GM12878 (cell line): ENCODE data around the gene GDF15. TPM values are rescaled to one million over a fixed set of nuclear protein-coding genes. Genes with fewer than 3 reads are reported as not detected.

Source experiments
- ATAC-seq: fragments of 200-7000 bp; cut with Tn5 transposase; 3 replicates; pipeline ENCODE4 v1.9.1; 2020; ENCODE audit warnings: mild to moderate bottlenecking, moderate library complexity
- BruUV-seq: library from RNA; stranded (reverse); fragments of 400-500 nt; replicated peaks from 2 replicates; lab custom pipeline; 2021; lab: Mats Ljungman, UMichigan
- CTCF ChIA-PET: fragments of 300-600 bp; sonication (Branson Sonifier 250); formaldehyde crosslinking; extraction: SDS; loops from one replicate; lab custom pipeline; 2021; ENCODE audit warnings: inconsistent platforms; lab: Yijun Ruan, JAX
- POLR2A ChIA-PET: fragments of 350-600 bp; formaldehyde crosslinking; extraction: SDS; loops from one replicate; lab custom pipeline; 2021; ENCODE audit warnings: inconsistent platforms; lab: Charles Lee
- RAD21 ChIA-PET: fragments of 300-600 bp; sonication (Branson Sonifier 250); formaldehyde crosslinking; loops from one replicate; lab custom pipeline; 2023; ENCODE audit warnings: antibody characterized with exemption; ENCODE audit not compliant: unreplicated experiment; lab: Charles Lee
- SMC1A ChIA-PET: fragments of 300-600 bp; sonication (Branson Sonifier 250); formaldehyde crosslinking; loops from one replicate; lab custom pipeline; 2023; ENCODE audit not compliant: unreplicated experiment, uncharacterized antibody; lab: Charles Lee
- DNase-seq: peaks from one replicate; pipeline ENCODE4 v3.0.0-alpha.2; 2011; ENCODE audit warnings: low read depth, low spot score
- FAIRE-seq: peaks from 3 replicates; lab custom pipeline; 2011; peaks lifted over from hg19 to GRCh38; lab: Jason Lieb, UNC
- H2AFZ ChIP-seq: 2 replicates; pipeline ENCODE4 v1.6.0; 2011; ENCODE audit warnings: low read depth, low read length, control low read depth; ENCODE audit not compliant: control insufficient read depth
- H3K27ac ChIP-seq: 2 replicates; pipeline ENCODE4 v1.5.1; 2011; ENCODE audit warnings: control low read depth; ENCODE audit not compliant: control insufficient read depth, insufficient read depth
- H3K27me3 ChIP-seq, 2 experiments: replicated peaks in 1 of 2; 2 replicates each; pipeline versions ENCODE4 v1.6.0 to v1.6.1; 2011; ENCODE audit warnings: low read length in 1 of 2; ENCODE audit not compliant: control insufficient read depth in 2 of 2, insufficient read depth in 2 of 2
- H3K36me3 ChIP-seq, 2 experiments: 2 replicates each; pipeline ENCODE4 v1.5.1; 2011; ENCODE audit warnings: low read length in 1 of 2; ENCODE audit not compliant: control insufficient read depth in 2 of 2, insufficient read depth in 2 of 2
- H3K4me1 ChIP-seq: 2 replicates; pipeline ENCODE4 v1.6.1; 2011; ENCODE audit warnings: mild to moderate bottlenecking, low read length, moderate library complexity, mixed read lengths; ENCODE audit not compliant: control insufficient read depth, insufficient read depth
- H3K4me2 ChIP-seq: 2 replicates; pipeline ENCODE4 v1.6.0; 2011; ENCODE audit warnings: control low read depth; ENCODE audit not compliant: control insufficient read depth, insufficient read depth
- H3K4me3 ChIP-seq: fragments of 200-600 bp; sonication (generic); 2 replicates; pipeline ENCODE4 v1.5.1; 2016
- H3K79me2 ChIP-seq: 2 replicates; pipeline ENCODE4 v1.6.0; 2011; ENCODE audit warnings: low read length; ENCODE audit not compliant: control insufficient read depth, insufficient read depth
- H3K9ac ChIP-seq: 2 replicates; pipeline ENCODE4 v1.8.0; 2011; ENCODE audit warnings: low read length, control low read depth, mixed read lengths; ENCODE audit not compliant: control insufficient read depth, insufficient read depth
- H3K9me3 ChIP-seq: replicated peaks from 3 replicates; pipeline ENCODE4 v1.5.1; 2011; ENCODE audit warnings: mild to moderate bottlenecking, low read length; ENCODE audit not compliant: control insufficient read depth, insufficient read depth
- H4K20me1 ChIP-seq: 2 replicates; pipeline ENCODE4 v1.6.0; 2011; ENCODE audit not compliant: control insufficient read depth, insufficient read depth
- ATF7 ChIP-seq: fragments of 450-650 bp; IDR thresholded peaks from 2 replicates; pipeline ENCODE4 v1.6.1; 2016; ENCODE audit warnings: low read depth, mild to moderate bottlenecking
- BHLHE40 ChIP-seq, 2 experiments: fragments of 450-650 bp in 1 of 2; IDR thresholded peaks; 2 replicates each; pipeline ENCODE4 v1.6.1; 2011 to 2017; ENCODE audit warnings: low read depth in 2 of 2, borderline replicate concordance in 1 of 2, improper control_type of control experiment in 1 of 2, low read length in 1 of 2, mild to moderate bottlenecking in 1 of 2
- BMI1 ChIP-seq: fragments of 450-650 bp; IDR thresholded peaks from 2 replicates; pipeline ENCODE4 v1.6.1; 2016; ENCODE audit warnings: mild to moderate bottlenecking, moderate library complexity, borderline replicate concordance
- CREM ChIP-seq: IDR thresholded peaks from 2 replicates; pipeline ENCODE4 v1.6.1; 2014; ENCODE audit warnings: antibody characterized with exemption, low read depth
- ELK1 ChIP-seq: IDR thresholded peaks from 2 replicates; pipeline ENCODE4 v1.6.1; 2012; ENCODE audit warnings: low read depth, low read length, improper control_type of control experiment
- MLLT1 ChIP-seq: fragments of 450-650 bp; IDR thresholded peaks from 2 replicates; pipeline ENCODE4 v1.6.1; 2016; ENCODE audit warnings: mild to moderate bottlenecking
- NFIC ChIP-seq: IDR thresholded peaks from 2 replicates; pipeline ENCODE4 v1.6.1; 2012; ENCODE audit warnings: low read depth, mild to moderate bottlenecking, inconsistent platforms, low read length, moderate library complexity
- RELA ChIP-seq: fragments of 450-650 bp; IDR thresholded peaks from 2 replicates; pipeline ENCODE4 v1.8.0; 2014; ENCODE audit warnings: borderline replicate concordance; ENCODE audit not compliant: partially characterized antibody
- SPI1 ChIP-seq: IDR thresholded peaks from 2 replicates; pipeline ENCODE4 v1.6.1; 2011; ENCODE audit warnings: low read depth, mild to moderate bottlenecking, low read length, moderate library complexity, borderline replicate concordance; ENCODE audit not compliant: insufficient read depth
- SREBF2 ChIP-seq: IDR thresholded peaks from 2 replicates; pipeline ENCODE4 v1.6.1; 2012; ENCODE audit warnings: mild to moderate bottlenecking, low read length
- TAF1 ChIP-seq: IDR thresholded peaks from 2 replicates; pipeline ENCODE4 v1.6.1; 2011; ENCODE audit warnings: mild to moderate bottlenecking, low read depth, low read length, borderline replicate concordance
- ZNF384 ChIP-seq: IDR thresholded peaks from 2 replicates; pipeline ENCODE4 v1.6.1; 2012; ENCODE audit warnings: low read depth, mild to moderate bottlenecking, low read length, improper control_type of control experiment, borderline replicate concordance
- ZNF592 ChIP-seq: fragments of 450-650 bp; IDR thresholded peaks from 2 replicates; pipeline ENCODE4 v1.6.1; 2017; ENCODE audit warnings: mild to moderate bottlenecking, moderate library complexity
- WGBS: methylation state at CpG from one replicate; pipeline ENCODE4 v1.1.6; 2016; ENCODE audit warnings: low lambda C conversion rate; ENCODE audit not compliant: insufficient replicate concordance, insufficient coverage; ENCODE audit errors: missing lambda C conversion rate; 5-methylcytosine and 5-hydroxymethylcytosine counted together
- in situ Hi-C: fragments of 300-500 bp; cut with MboI; formaldehyde crosslinking; loops from 9 replicates; pipeline ENCODE4 v1.14.3; 2018; ENCODE audit warnings: mixed read lengths
- intact Hi-C: fragments of 100-400 bp; cut with micrococcal nuclease; formaldehyde crosslinking; loops from one replicate; pipeline ENCODE4 v1.14.2; 2022; ENCODE audit not compliant: unreplicated experiment
- polyA plus RNA-seq, 11 experiments: library from polyadenylated mRNA; depleted of rRNA in 4 of 11; unstranded in 6 of 11; stranded (reverse) in 5 of 11; fragments of >200 nt; fragmentation: Nextera tagmentation in 4 of 11; fragmentation: Illumina TruSeq in 1 of 11; extraction: Ambion mirVana in 4 of 11; extraction: Trizol in 1 of 11; gene quantifications; 1 replicate in 1 of 11; 2 replicates in 10 of 11; pipeline versions ENCODE4 v1.2.1 to v1.2.3, GENCODE V29; 2011 to 2016; ENCODE audit warnings: inconsistent platforms in 2 of 11, missing spikeins in 2 of 11, low read depth in 1 of 11
- total RNA-seq, 4 experiments: library from RNA; depleted of rRNA in 3 of 4; stranded (reverse); fragments of >200 nt in 3 of 4; fragmentation: Illumina TruSeq in 1 of 4; extraction: Trizol in 1 of 4; gene quantifications; 2 replicates each; pipeline versions ENCODE4 v1.2.1 to v1.2.3, GENCODE V29; 2013 to 2021

Gene GDF15
- total and polyA plus RNA-seq, 10 of the 15 experiments (the other 5 are each of a cell fraction or from before 2014, with no cell fraction given) = 0.11 to 3.6 (median 1.6) TPM; not detected in 1

GRCh38 chr19:18361646-18362045 is 24.3 kb upstream of the GDF15 start:
- peaks cover 11% of the 10 kb centered on the region for H3K4me1 ChIP-seq
- H3K4me2 ChIP-seq = no peak overlapping the region
- no peak for DNase-seq
- no peak for TF ChIP-seq BHLHE40 (IDR thresholded peaks at IDR 0.05; ENCODE audit: borderline replicate concordance in 1 of 2, low read depth in 2 of 2, low read length in 1 of 2)
- TF ChIP-seq NFIC = no peak
- no peak for TF ChIP-seq MLLT1
- TF ChIP-seq ZNF384 = no peak
- no peak for TF ChIP-seq SPI1
- no peak for TF ChIP-seq ATF7
- TF ChIP-seq BMI1 = no peak
- TF ChIP-seq ZNF592 = no peak
- no peak for TF ChIP-seq SREBF2
- TF ChIP-seq CREM = no peak
- TF ChIP-seq ELK1 = no peak
- TF ChIP-seq RELA = no peak
- TF ChIP-seq TAF1 = no peak
- H3K79me2 ChIP-seq = no peaks in the 10 kb centered on the region
- SMC1A ChIA-PET = no interaction called here
- H3K9me3 ChIP-seq = no peaks in the 10 kb centered on the region; the same call in 2 of the 3 replicates
- no peak overlapping the region for H3K4me3 ChIP-seq
- POLR2A ChIA-PET = interaction anchor here (0.6 to 1.1 kb wide), 2 partner anchors 9 to 18 kb away, joined by 3 read pairs; no protein-coding TSS in a partner anchor
- no peaks in the 10 kb centered on the region for H4K20me1 ChIP-seq
- RAD21 ChIA-PET = no interaction called here
- no peaks in the 10 kb centered on the region for H3K27me3 ChIP-seq
- intact Hi-C loops (no loop called here), in situ Hi-C loops (no loop called here)
- no peak overlapping the region for H3K9ac ChIP-seq
- no peak for FAIRE-seq
- BruUV-seq = no TSS peak
- CTCF ChIA-PET = interaction anchor here (0.9 to 2.6 kb wide), 3 partner anchors 24 to 33 kb away, joined by 3 to 8 read pairs (median 5); partner anchors contain the start of gene GDF15
- no peak overlapping the region for H2AFZ ChIP-seq
- 94% methylated on average over 8 of the region's 8 CpGs for WGBS
- peaks cover 8 to 10% of the 10 kb centered on the region in 2 experiments for H3K36me3 ChIP-seq
- ATAC-seq = no peak
- no peak overlapping the region for H3K27ac ChIP-seq
